KBM-7 (cell line): Measurements from ENCODE around the gene MICAL2.

Experiments
- DNase-seq: peaks from one replicate; pipeline ENCODE4 v3.0.0-alpha.2; 2015
- in situ Hi-C: fragments of 300-500 bp; cut with MboI; formaldehyde crosslinking; loops from 2 replicates; pipeline ENCODE4 v1.14.3; 2020; ENCODE audit warnings: low sequenced_read_pairs, low pct_unique_long_range_greater_than_20kb, mixed read lengths

MICAL2 gene

GRCh38 chr11:12111549-12112520 is 1.4 kb downstream of the MICAL2 start:
- no peak for DNase-seq
- in situ Hi-C loops = no loop called here

- in situ Hi-C loops = no loop called here
- no peak for DNase-seq
Observed at GRCh38 chr11:12112750-12113149, 2.4 kb downstream of the MICAL2 start.

GRCh38 chr11:12113294-12113693 is 2.9 kb downstream of the MICAL2 start:
- in situ Hi-C loops = no loop called here
- no peak for DNase-seq

- in situ Hi-C loops = no loop called here
- no peak for DNase-seq
Observed at GRCh38 chr11:12114193-12115033, 4.0 kb downstream of the MICAL2 start.

GRCh38 chr11:12116425-12117032 is 6.1 kb downstream of the MICAL2 start:
- DNase-seq = no peak
- in situ Hi-C loops = no loop called here

- no peak for DNase-seq
- in situ Hi-C loops = no loop called here
Observed at GRCh38 chr11:12117200-12117599, 6.8 kb downstream of the MICAL2 start.

- DNase-seq = no peak
- in situ Hi-C loops = no loop called here
Observed at GRCh38 chr11:12117611-12118010, 7.2 kb downstream of the MICAL2 start.

GRCh38 chr11:12118949-12119348 is 8.6 kb downstream of the MICAL2 start:
- in situ Hi-C loops = no loop called here
- DNase-seq = peak; percentile 54

GRCh38 chr11:12119502-12119901 is 9.1 kb downstream of the MICAL2 start:
- in situ Hi-C loops = no loop called here
- no peak for DNase-seq

GRCh38 chr11:12120031-12121008 is 9.9 kb downstream of the MICAL2 start:
- in situ Hi-C loops = no loop called here
- DNase-seq = no peak

GRCh38 chr11:12121011-12121410 is 10.6 kb downstream of the MICAL2 start:
- DNase-seq = no peak
- in situ Hi-C loops = no loop called here

- in situ Hi-C loops = no loop called here
- no peak for DNase-seq
Observed at GRCh38 chr11:12121517-12121916, 11.1 kb downstream of the MICAL2 start.

- in situ Hi-C loops = no loop called here
- no peak for DNase-seq
Observed at GRCh38 chr11:12122083-12122482, 11.7 kb downstream of the MICAL2 start.

- in situ Hi-C loops = no loop called here
- DNase-seq = no peak
Observed at GRCh38 chr11:12123273-12123672, 12.9 kb downstream of the MICAL2 start.

- DNase-seq = no peak
- in situ Hi-C loops = no loop called here
Observed at GRCh38 chr11:12123799-12124198, 13.4 kb downstream of the MICAL2 start.

GRCh38 chr11:12124306-12124705 is 13.9 kb downstream of the MICAL2 start:
- in situ Hi-C loops = no loop called here
- DNase-seq = no peak

GRCh38 chr11:12125609-12126149 is 15.3 kb downstream of the MICAL2 start:
- no peak for DNase-seq
- in situ Hi-C loops = no loop called here

GRCh38 chr11:12126344-12127019 is 16.1 kb downstream of the MICAL2 start:
- in situ Hi-C loops = no loop called here

More at GRCh38 chr11:12126344-12127019, 16.1 kb downstream of the MICAL2 start:
- peak; percentile 45 for DNase-seq
